AG09319 (cell line): ENCODE data around the gene KCNJ11.
A peak's percentile ranks its signal among the peaks of the same experiment; 100 is the strongest.

ENCODE experiments used
- DNase-seq: peaks from one replicate; pipeline ENCODE4 v3.0.0-alpha.2; 2010; ENCODE audit warnings: low read depth; ENCODE audit errors: extremely low read depth
- CTCF ChIP-seq: IDR thresholded peaks from 2 replicates; pipeline ENCODE4 v1.5.1; 2011; ENCODE audit warnings: low read depth, mild to moderate bottlenecking, inconsistent platforms, low read length, moderate library complexity

KCNJ11 gene

GRCh38 chr11:17408641-17409040, 20.2 kb upstream of the KCNJ11 start:
- TF ChIP-seq CTCF: no peak
- no peak for DNase-seq

- TF ChIP-seq CTCF: no peak
- DNase-seq: no peak
Measured at GRCh38 chr11:17408026-17408425, 19.6 kb upstream of the KCNJ11 start.

GRCh38 chr11:17407575-17407974, 19.1 kb upstream of the KCNJ11 start:
- TF ChIP-seq CTCF: no peak
- DNase-seq: no peak

GRCh38 chr11:17406818-17407149, 18.3 kb upstream of the KCNJ11 start:
- TF ChIP-seq CTCF: no peak
- DNase-seq: no peak

- no peak for TF ChIP-seq CTCF
- no peak for DNase-seq
Measured at GRCh38 chr11:17406082-17406817, 17.8 kb upstream of the KCNJ11 start.

- TF ChIP-seq CTCF: peak; percentile 24
- DNase-seq: peak; percentile 14
Measured at GRCh38 chr11:17405232-17406005, 17.0 kb upstream of the KCNJ11 start.

- TF ChIP-seq CTCF: no peak
- DNase-seq: no peak
Measured at GRCh38 chr11:17403980-17404759, 15.7 kb upstream of the KCNJ11 start.
